HG03196 (cell line): ENCODE data around the gene PDE3B.
"Not testable (repeated sequence)": the region's sequence is repeated elsewhere in the genome, so short reads cannot be mapped to it uniquely, and the experiment has no call there.

Experiments used
- ATAC-seq: cut with Tn5 transposase; IDR thresholded peaks from one replicate; pipeline ENCODE4 v1.9.1; 2021; ENCODE audit not compliant: unreplicated experiment

Gene PDE3B

GRCh38 chr11:14643697-14644225 is at the start of gene PDE3B:
Gene PDE3B (plus strand): TSS chr11:14643804. CDS start chr11:14644076, 272 bp downstream.
- peak; percentile 66 for ATAC-seq

- not testable (repeated sequence) for ATAC-seq
These were observed 48.3 kb upstream of the PDE3B start for GRCh38 chr11:14595261-14595660.

GRCh38 chr11:14607713-14608112 is 35.9 kb upstream of the PDE3B start:
- ATAC-seq: no peak

GRCh38 chr11:14609902-14610301 is 33.7 kb upstream of the PDE3B start:
- no peak for ATAC-seq

GRCh38 chr11:14611939-14612338 is 31.7 kb upstream of the PDE3B start:
- no peak for ATAC-seq

- ATAC-seq: no peak
These were observed 30.9 kb upstream of the PDE3B start for GRCh38 chr11:14612694-14613093.

- no peak for ATAC-seq
These were observed 29.4 kb upstream of the PDE3B start for GRCh38 chr11:14614091-14614622.

- no peak for ATAC-seq
These were observed 26.2 kb upstream of the PDE3B start for GRCh38 chr11:14617241-14618027.

GRCh38 chr11:14618060-14618459 is 25.5 kb upstream of the PDE3B start:
- ATAC-seq: no peak

GRCh38 chr11:14619603-14620531 is 23.7 kb upstream of the PDE3B start:
- no peak for ATAC-seq

- ATAC-seq: no peak
These were observed 21.2 kb upstream of the PDE3B start for GRCh38 chr11:14622223-14622954.

- ATAC-seq: no peak
These were observed 20.6 kb upstream of the PDE3B start for GRCh38 chr11:14623036-14623435.

GRCh38 chr11:14625586-14626205 is 17.9 kb upstream of the PDE3B start:
- no peak for ATAC-seq

- ATAC-seq: no peak
These were observed 17.0 kb upstream of the PDE3B start for GRCh38 chr11:14626650-14627049.

GRCh38 chr11:14633506-14634224 is 9.9 kb upstream of the PDE3B start:
- ATAC-seq: not testable (repeated sequence)

GRCh38 chr11:14634813-14635212 is 8.8 kb upstream of the PDE3B start:
- no peak for ATAC-seq

GRCh38 chr11:14635546-14635945 is 8.1 kb upstream of the PDE3B start:
- ATAC-seq: no peak

GRCh38 chr11:14636119-14636518 is 7.5 kb upstream of the PDE3B start:
- no peak for ATAC-seq

GRCh38 chr11:14637868-14638409 is 5.7 kb upstream of the PDE3B start:
- no peak for ATAC-seq
